Measurements from ENCODE around the gene AGAP3. TPM values are rescaled to one million over a fixed set of nuclear protein-coding genes. Genes with fewer than 3 reads are reported as not detected.
A peak's percentile ranks its signal among the peaks of the same experiment; 100 is the strongest.

Gene AGAP3
- total and polyA plus RNA-seq, 2 of the 4 experiments (the other 2 are of a cell fraction) = 35.3 to 93.9 TPM

DNA sequence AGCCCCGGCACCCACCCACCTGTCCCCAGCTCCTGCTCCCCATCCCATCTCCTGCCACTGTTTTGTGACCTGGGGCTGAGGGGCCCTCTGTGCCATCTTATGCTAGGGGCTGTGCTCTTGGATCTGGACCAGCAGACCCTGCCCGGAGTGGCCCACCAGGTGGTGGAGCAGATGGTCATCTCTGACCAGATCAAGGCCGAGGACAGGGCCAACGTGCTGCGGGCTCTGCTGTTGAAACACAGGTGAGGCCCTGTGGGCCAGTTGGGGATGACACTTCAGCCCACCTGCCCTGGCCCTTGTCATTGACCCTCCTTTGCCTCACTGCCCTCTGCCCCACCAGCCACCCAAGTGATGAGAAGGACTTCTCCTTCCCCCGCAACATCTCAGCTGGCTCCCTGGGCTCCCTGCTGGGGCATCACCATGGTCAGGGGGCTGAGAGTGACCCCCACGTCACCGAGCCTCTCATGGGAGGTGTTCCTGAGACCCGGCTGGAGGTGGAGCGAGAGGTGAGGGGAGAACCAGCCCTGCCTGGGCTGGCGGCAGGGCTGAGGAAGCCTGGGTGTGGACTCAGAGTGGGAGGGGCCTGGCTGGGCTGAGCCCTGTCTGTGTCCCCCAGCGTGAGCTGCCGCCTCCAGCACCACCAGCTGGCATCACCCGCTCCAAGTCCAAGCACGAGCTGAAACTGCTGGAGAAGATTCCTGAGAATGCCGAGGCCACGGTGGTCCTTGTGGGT is 16.3 kb upstream of the AGAP3 start:
- H2BK120ac ChIP-seq (ENCODE audit: low read depth, low read length) = no peak overlapping the region
- in situ Hi-C loops (cut with MboI; ENCODE audit: low sequenced_read_pairs) = no loop called here
- H3K4me1 ChIP-seq (ENCODE audit: control insufficient read depth, insufficient read depth, low read length) = peaks cover 6% of the 10 kb centered on the region; the same call in 1 of the 2 replicates
- no peak overlapping the region for H2BK5ac ChIP-seq (ENCODE audit: low read depth, low read length, poor library complexity, severe bottlenecking)
- H3K56ac ChIP-seq (ENCODE audit: extremely low read depth, insufficient read depth, low read length) = no peak overlapping the region
- ATAC-seq (ENCODE audit: low read depth) (no peak), DNase-seq (no peak)
- no peak overlapping the region for H3K27ac ChIP-seq (ENCODE audit: insufficient read depth, low read length)
- H4K20me1 ChIP-seq (ENCODE audit: insufficient read depth, low read length) = peaks cover 9% of the 10 kb centered on the region
- peak overlapping the region; percentile 28 for H2AK9ac ChIP-seq (replicated peaks; ENCODE audit: low read depth, low read length, poor library complexity)
- no peak overlapping the region for H4K91ac ChIP-seq (ENCODE audit: insufficient read depth, low read depth, low read length)
- H3K4ac ChIP-seq (ENCODE audit: low read depth, low read length) = no peak overlapping the region
- H3K4me3 ChIP-seq (ENCODE audit: insufficient read depth, low read depth, low read length) = no peak overlapping the region
- dilution Hi-C loops (cut with HindIII; ENCODE audit: low sequenced_read_pairs, unreplicated experiment) = no loop called here
- H2AFZ ChIP-seq (replicated peaks; ENCODE audit: low read length, poor library complexity) = no peak overlapping the region
- no peak overlapping the region for H4K8ac ChIP-seq (ENCODE audit: low read depth in 2 of 2, low read length in 2 of 2)
- no peak overlapping the region for H4K5ac ChIP-seq (ENCODE audit: low read depth, low read length)
- no peak overlapping the region for H3K23ac ChIP-seq (ENCODE audit: low read depth, low read length)
- no TSS peak for BruUV-seq (replicated peaks)
- H3K18ac ChIP-seq (ENCODE audit: low read depth, low read length) = no peak overlapping the region
- peaks cover 86% of the 10 kb centered on the region for H3K36me3 ChIP-seq (ENCODE audit: control insufficient read depth, insufficient read depth, low read length)
- H2AK5ac ChIP-seq (ENCODE audit: low read depth, low read length) = no peak overlapping the region
- H3K79me1 ChIP-seq (ENCODE audit: low read depth in 1 of 2, low read length in 2 of 2) = peaks cover 9 to 31% of the 10 kb centered on the region in 2 experiments
- TF ChIP-seq CHD1 (IDR thresholded peaks at IDR 0.05; ENCODE audit: low read depth, low read length) = no peak
- no peak for TF ChIP-seq POLR2A (IDR thresholded peaks at IDR 0.05; ENCODE audit: low read depth, low read length)
- no peak for TF ChIP-seq NFE2L2 (IDR thresholded peaks at IDR 0.05; ENCODE audit: low read depth, low read length)
- TF ChIP-seq, protein P1, sequence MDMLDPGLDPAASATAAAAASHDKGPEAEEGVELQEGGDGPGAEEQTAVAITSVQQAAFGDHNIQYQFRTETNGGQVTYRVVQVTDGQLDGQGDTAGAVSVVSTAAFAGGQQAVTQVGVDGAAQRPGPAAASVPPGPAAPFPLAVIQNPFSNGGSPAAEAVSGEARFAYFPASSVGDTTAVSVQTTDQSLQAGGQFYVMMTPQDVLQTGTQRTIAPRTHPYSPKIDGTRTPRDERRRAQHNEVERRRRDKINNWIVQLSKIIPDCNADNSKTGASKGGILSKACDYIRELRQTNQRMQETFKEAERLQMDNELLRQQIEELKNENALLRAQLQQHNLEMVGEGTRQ (IDR thresholded peaks at IDR 0.05; ENCODE audit: low read depth, low read length) = no peak
- TF ChIP-seq, protein P2, sequence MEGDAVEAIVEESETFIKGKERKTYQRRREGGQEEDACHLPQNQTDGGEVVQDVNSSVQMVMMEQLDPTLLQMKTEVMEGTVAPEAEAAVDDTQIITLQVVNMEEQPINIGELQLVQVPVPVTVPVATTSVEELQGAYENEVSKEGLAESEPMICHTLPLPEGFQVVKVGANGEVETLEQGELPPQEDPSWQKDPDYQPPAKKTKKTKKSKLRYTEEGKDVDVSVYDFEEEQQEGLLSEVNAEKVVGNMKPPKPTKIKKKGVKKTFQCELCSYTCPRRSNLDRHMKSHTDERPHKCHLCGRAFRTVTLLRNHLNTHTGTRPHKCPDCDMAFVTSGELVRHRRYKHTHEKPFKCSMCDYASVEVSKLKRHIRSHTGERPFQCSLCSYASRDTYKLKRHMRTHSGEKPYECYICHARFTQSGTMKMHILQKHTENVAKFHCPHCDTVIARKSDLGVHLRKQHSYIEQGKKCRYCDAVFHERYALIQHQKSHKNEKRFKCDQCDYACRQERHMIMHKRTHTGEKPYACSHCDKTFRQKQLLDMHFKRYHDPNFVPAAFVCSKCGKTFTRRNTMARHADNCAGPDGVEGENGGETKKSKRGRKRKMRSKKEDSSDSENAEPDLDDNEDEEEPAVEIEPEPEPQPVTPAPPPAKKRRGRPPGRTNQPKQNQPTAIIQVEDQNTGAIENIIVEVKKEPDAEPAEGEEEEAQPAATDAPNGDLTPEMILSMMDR (conservative IDR thresholded peaks at IDR 0.05; ENCODE audit: low read depth, low read length) = no peak
- no peak for TF ChIP-seq MAFK (IDR thresholded peaks at IDR 0.05; ENCODE audit: low read depth, low read length)
- TF ChIP-seq SMC3 (IDR thresholded peaks at IDR 0.05; ENCODE audit: low read depth, low read length) = no peak
- TF ChIP-seq BHLHE40 (IDR thresholded peaks at IDR 0.05; ENCODE audit: low read depth, low read length) = no peak
- TF ChIP-seq MAZ (IDR thresholded peaks at IDR 0.05; ENCODE audit: borderline replicate concordance, low read depth, low read length) = no peak
- TF ChIP-seq, protein P3, sequence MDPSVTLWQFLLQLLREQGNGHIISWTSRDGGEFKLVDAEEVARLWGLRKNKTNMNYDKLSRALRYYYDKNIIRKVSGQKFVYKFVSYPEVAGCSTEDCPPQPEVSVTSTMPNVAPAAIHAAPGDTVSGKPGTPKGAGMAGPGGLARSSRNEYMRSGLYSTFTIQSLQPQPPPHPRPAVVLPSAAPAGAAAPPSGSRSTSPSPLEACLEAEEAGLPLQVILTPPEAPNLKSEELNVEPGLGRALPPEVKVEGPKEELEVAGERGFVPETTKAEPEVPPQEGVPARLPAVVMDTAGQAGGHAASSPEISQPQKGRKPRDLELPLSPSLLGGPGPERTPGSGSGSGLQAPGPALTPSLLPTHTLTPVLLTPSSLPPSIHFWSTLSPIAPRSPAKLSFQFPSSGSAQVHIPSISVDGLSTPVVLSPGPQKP (IDR thresholded peaks at IDR 0.05; ENCODE audit: borderline replicate concordance, low read depth, low read length) = no peak
- no peak for TF ChIP-seq RCOR1 (IDR thresholded peaks at IDR 0.05; ENCODE audit: insufficient replicate concordance, low read length)
- TF ChIP-seq RFX5 (IDR thresholded peaks at IDR 0.05; ENCODE audit: low read depth, low read length) = no peak
- no peak for TF ChIP-seq CEBPB (IDR thresholded peaks at IDR 0.05; ENCODE audit: low read depth, low read length)
- no peak for TF ChIP-seq FOS (IDR thresholded peaks at IDR 0.05; ENCODE audit: low read depth, low read length)
- no peak for TF ChIP-seq MXI1 (IDR thresholded peaks at IDR 0.05; ENCODE audit: borderline replicate concordance, low read depth, low read length)
- no peak for TF ChIP-seq RAD21 (IDR thresholded peaks at IDR 0.05; ENCODE audit: low read length)
- H3K9me1 ChIP-seq (ENCODE audit: insufficient read depth, low read length) = 0 out of 2 replicates have a peak, but pooled peaks cover 4% of the 10 kb centered on the region
- CTCF ChIA-PET = no interaction called here
- H2BK20ac ChIP-seq (ENCODE audit: low read depth, low read length) = no peak overlapping the region
- WGBS, 2 experiments (ENCODE audit: extremely low coverage in 2 of 2, insufficient read length in 1 of 2) = 81% methylated on average over 4 of the region's 17 CpGs; no CpG with 5 or more reads in 1 of the 2 experiments
- H3K9me3 ChIP-seq (ENCODE audit: control insufficient read depth, insufficient read depth, low read length) = no peaks in the 10 kb centered on the region
- H2BK15ac ChIP-seq (ENCODE audit: low read depth, low read length) = no peak overlapping the region
- intact Hi-C loops (cut with micrococcal nuclease) = no loop called here
- POLR2A ChIA-PET (ENCODE audit: unreplicated experiment) = no interaction called here
- no peak overlapping the region for H3K14ac ChIP-seq (replicated peaks; ENCODE audit: low read depth, low read length)
- H3K27me3 ChIP-seq (ENCODE audit: control insufficient read depth, insufficient read depth, low read length) = no peaks in the 10 kb centered on the region
- H3K9ac ChIP-seq (ENCODE audit: low read depth, low read length) = no peak overlapping the region
- H3K4me2 ChIP-seq (ENCODE audit: low read depth, low read length) = no peak overlapping the region
